GM12801 (cell line): ENCODE data around the gene DMD.

Experiments used
- TF ChIP-seq, protein P1 (sequence below): IDR thresholded peaks from one replicate; pipeline ENCODE4 v1.5.1; 2011; ENCODE audit warnings: control low read depth; ENCODE audit not compliant: insufficient read length; ENCODE audit errors: extremely low read depth

DMD gene

DNA sequence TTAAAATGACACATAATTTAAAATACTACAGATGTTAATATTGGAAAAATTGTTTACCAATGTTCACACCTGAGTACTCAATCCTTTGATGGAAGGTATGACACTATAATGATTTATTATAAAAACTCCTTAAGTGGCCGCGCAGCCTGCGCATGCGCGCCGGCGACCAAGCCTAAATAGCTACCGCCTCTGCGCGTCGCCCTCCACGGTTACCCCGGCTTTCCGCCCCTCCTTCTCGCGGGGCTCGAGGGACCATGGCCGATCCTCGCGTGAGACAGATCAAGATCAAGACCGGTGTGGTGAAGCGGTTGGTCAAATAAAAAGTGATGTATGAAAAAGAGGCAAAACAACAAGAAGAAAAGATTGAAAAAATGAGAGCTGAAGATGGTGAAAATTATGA lies 170.2 kb downstream of the DMD start:
- TF ChIP-seq, protein P1, sequence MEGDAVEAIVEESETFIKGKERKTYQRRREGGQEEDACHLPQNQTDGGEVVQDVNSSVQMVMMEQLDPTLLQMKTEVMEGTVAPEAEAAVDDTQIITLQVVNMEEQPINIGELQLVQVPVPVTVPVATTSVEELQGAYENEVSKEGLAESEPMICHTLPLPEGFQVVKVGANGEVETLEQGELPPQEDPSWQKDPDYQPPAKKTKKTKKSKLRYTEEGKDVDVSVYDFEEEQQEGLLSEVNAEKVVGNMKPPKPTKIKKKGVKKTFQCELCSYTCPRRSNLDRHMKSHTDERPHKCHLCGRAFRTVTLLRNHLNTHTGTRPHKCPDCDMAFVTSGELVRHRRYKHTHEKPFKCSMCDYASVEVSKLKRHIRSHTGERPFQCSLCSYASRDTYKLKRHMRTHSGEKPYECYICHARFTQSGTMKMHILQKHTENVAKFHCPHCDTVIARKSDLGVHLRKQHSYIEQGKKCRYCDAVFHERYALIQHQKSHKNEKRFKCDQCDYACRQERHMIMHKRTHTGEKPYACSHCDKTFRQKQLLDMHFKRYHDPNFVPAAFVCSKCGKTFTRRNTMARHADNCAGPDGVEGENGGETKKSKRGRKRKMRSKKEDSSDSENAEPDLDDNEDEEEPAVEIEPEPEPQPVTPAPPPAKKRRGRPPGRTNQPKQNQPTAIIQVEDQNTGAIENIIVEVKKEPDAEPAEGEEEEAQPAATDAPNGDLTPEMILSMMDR, result no peak

DNA sequence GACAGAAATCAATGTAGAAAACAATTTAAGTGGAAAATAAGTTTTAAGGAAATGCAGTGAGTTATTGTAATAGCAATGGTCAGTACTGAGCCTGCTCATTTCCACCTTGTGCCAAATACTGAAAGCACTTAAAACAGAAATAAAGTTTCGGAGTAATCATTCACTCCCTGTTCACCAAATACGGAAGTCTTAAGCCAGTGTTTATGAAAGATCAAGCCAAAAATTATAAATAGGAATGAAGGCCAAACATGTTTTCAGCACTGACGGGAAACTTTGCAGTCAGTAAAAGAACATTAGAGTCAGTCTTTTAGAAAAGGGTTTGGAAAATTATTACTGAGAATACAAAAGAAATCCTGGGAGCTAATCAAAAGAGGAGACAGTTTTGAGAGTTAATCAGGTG lies 178.6 kb downstream of the DMD start:
- TF ChIP-seq, protein P1, result no peak

DNA sequence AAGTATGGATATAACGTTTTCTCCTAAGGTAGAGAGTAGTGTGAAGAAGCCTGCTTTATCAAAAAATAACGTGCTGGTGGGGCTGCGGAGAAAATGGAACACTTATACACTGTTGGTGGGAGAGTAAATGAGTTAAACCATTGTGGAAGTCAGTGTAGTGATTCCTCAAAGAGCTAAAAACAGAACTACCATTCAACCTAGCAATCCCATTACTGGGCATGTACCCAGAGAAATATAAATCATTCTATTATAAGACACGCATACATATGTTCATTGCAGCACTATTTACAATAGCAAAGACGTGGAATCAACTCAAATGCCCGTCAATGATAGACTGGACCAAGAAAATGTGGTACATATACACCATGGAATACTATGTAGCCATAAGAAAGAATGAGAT lies 196.4 kb downstream of the DMD start:
- TF ChIP-seq, protein P1, result no peak

DNA sequence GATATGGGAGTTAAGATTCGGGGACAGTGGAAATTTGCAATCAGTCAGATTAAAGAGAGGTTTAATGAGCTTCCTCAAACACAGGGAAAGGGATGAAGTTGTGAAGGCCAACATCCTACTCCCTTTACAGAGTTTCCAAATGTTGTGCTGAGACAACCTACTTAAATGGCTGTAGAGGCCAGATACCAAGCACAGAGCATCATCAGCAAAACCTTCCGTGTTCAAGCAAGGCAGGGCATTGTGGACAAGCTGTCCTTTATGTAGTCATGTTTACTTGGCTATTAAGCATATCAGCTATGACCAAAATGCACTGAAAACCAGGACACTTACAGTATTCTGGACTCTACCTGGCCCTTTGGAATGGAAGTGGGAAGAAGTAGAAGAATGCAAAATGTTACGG lies 197.3 kb downstream of the DMD start:
- TF ChIP-seq, protein P1, result no peak

DNA sequence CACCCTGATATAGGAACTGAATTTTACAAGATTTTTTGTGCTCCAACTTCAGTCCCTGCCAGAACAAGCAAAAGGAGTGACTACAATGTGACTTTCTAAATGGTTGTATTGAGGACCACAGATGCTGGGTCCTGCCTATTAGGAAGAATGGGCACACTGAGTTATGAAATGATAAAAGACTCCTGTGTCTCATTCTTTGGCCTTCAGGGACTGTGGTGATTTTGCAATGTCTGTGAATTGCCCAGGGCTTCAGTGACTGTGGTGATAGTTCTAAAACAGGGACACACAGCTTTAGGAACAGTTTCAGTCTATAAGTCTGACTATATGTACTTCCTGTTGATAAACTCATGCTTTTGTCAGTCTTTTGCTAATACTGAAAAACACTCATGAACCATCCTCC lies 210.2 kb downstream of the DMD start:
- TF ChIP-seq, protein P1, result no peak

DNA sequence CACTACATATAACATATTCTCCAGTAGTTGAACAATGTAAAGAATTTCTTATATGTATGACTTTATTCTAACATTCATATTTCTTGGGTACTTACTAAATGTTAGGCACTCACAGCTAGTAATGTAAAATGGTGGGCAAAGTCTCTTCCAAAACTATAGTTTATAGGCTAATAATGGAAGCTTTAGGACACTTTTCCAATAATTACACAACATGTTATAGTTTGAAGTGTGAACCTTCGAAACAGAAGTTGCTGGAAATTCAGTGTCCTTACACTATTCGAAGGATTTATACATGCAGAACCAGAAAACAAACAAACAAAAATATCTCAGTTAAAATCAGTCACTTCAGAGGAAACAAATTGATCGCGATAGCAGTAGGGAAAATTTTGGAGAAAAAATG lies 212.6 kb downstream of the DMD start:
- TF ChIP-seq, protein P1, result no peak

DNA sequence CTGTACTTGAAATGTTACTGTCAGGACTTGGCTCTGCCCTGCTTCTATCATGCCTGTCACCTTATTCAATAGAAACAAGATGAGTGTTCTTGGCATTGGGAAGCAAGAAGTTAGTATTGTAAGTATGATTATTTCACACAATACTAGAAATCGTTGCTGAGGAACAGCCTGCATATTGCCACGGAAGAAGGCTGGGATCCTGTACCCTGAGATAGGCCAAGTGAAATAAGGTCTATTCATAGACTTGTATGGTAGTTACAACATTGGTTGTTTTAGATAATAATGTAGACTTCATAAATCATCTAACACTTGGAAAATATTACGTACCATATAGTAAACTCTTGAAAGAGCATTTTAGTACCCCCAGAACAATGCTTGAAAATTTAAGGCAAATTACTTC lies 215.9 kb downstream of the DMD start:
- TF ChIP-seq, protein P1, result no peak

DNA sequence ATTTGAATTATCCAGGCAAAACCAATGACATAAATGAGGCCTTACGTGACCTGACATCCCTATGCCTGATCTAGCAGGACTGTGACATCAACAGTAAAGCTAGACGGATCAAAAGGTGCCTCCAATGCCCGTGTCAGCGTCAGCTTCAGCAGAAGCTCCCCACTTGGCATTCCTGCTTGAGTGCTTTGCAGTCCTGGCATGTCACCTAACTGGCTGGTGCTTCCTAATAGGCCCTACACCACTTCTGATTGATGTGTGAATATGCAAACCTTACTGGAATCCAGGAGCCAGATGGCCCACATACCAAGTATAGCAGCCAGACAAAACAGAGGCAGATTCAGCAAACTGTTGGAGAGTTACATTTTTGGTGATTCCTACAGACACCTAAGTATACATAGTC lies 224.2 kb downstream of the DMD start:
- TF ChIP-seq, protein P1, result no peak
